22Rv1 (cell line): ENCODE results near the gene CSMD2.

Experiments
- H3K27ac ChIP-seq: fragments of 450-650 bp; 2 replicates; pipeline ENCODE4 v1.5.1; 2017
- ZFX ChIP-seq: fragments of 450-650 bp; IDR thresholded peaks from 2 replicates; pipeline ENCODE4 v1.6.1; 2017; ENCODE audit warnings: antibody characterized with exemption, borderline replicate concordance
- TF ChIP-seq, protein P1 (sequence below): fragments of 450-650 bp; IDR thresholded peaks from 2 replicates; pipeline ENCODE4 v1.5.1; 2017; ENCODE audit warnings: mild to moderate bottlenecking

Gene CSMD2

DNA sequence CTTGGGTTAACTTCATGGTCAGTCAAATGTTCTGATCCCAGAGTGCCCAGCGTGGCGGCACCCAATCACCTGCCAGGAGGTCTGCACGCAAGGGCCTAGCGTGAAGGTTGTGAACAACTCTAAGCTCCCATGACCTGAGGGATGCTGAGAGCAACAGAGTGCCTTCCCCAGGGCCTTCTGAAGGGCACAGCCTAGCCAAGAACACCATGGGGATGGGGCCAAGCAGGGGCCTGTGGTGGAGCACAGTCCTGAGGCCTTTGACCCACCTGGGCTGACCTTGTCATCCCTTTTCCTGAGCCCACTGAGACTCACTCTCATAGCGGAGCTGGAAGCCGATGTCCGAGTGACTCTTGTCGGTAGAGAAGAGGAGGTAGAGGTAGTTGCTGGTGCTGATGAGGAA is 440.0 kb downstream of the CSMD2 start:
- TF ChIP-seq ZFX: no peak
- no peak overlapping the region for H3K27ac ChIP-seq

DNA sequence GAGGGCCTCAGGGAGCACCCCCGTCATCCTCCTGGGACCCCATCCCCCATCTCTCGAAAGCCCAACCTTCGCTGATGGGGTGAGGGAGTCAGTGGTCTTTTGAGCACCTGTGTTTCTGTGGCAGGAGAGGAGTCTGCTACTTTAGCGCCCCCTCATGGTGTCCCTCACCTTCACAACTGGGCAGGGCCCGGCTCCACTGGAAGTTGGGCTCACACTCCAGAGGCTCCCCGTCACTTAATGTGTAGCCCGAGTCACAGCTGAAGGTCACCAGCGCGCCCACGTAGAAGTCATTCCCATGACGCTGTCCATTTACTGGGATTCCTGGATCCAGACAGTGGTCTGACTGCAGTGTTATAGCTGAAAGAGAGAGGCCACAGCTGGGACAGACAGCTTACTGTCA is 440.7 kb downstream of the CSMD2 start:
- TF ChIP-seq ZFX: no peak
- TF ChIP-seq, protein P1, sequence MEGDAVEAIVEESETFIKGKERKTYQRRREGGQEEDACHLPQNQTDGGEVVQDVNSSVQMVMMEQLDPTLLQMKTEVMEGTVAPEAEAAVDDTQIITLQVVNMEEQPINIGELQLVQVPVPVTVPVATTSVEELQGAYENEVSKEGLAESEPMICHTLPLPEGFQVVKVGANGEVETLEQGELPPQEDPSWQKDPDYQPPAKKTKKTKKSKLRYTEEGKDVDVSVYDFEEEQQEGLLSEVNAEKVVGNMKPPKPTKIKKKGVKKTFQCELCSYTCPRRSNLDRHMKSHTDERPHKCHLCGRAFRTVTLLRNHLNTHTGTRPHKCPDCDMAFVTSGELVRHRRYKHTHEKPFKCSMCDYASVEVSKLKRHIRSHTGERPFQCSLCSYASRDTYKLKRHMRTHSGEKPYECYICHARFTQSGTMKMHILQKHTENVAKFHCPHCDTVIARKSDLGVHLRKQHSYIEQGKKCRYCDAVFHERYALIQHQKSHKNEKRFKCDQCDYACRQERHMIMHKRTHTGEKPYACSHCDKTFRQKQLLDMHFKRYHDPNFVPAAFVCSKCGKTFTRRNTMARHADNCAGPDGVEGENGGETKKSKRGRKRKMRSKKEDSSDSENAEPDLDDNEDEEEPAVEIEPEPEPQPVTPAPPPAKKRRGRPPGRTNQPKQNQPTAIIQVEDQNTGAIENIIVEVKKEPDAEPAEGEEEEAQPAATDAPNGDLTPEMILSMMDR: no peak
- no peak overlapping the region for H3K27ac ChIP-seq

DNA sequence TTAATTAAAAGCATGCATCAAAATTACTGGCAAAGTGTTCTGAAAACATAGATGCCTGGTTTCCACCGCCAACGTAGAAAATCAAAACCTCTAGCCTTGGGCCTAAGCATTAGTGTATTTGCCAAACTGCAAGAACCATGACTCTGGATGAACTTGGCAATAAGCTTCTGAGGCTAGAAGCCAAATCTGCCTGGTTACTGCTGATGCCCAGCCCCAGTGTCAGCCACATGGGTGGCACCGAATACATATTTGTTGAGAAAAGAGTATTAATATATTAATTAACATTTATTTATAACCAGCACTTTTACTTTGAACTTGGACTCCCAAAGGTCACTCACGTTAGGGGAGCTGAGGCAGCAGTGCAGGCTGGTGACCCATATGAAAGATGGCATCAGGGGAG is 441.8 kb downstream of the CSMD2 start:
- TF ChIP-seq, protein P1: no peak
- TF ChIP-seq ZFX: no peak
- H3K27ac ChIP-seq: no peak overlapping the region

DNA sequence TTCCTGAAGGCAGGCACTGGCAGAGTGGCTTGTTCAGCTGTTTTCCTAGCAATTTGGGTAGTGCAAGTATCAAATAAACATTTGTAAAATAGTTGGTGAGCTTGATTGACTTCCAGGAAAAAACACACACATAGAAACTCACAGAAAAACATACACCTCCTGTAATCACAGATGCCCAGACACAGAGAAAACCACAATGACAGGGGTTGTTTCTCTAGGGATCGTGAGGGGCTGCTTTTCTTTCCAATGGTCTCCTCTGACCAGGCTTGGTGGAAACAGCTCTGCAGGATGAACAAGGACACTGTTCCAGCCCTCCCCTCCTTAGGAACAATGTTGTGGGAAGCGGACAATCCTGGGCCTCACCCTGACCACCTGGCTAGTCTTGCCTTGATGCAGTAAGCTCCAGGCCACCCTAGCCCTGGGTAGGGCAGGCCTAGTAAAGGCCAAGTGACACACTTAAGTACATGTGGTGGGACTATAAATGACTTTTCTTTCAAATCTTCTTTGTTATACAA is 443.7 kb downstream of the CSMD2 start:
- TF ChIP-seq, protein P1: no peak
- no peak for TF ChIP-seq ZFX
- no peak overlapping the region for H3K27ac ChIP-seq

DNA sequence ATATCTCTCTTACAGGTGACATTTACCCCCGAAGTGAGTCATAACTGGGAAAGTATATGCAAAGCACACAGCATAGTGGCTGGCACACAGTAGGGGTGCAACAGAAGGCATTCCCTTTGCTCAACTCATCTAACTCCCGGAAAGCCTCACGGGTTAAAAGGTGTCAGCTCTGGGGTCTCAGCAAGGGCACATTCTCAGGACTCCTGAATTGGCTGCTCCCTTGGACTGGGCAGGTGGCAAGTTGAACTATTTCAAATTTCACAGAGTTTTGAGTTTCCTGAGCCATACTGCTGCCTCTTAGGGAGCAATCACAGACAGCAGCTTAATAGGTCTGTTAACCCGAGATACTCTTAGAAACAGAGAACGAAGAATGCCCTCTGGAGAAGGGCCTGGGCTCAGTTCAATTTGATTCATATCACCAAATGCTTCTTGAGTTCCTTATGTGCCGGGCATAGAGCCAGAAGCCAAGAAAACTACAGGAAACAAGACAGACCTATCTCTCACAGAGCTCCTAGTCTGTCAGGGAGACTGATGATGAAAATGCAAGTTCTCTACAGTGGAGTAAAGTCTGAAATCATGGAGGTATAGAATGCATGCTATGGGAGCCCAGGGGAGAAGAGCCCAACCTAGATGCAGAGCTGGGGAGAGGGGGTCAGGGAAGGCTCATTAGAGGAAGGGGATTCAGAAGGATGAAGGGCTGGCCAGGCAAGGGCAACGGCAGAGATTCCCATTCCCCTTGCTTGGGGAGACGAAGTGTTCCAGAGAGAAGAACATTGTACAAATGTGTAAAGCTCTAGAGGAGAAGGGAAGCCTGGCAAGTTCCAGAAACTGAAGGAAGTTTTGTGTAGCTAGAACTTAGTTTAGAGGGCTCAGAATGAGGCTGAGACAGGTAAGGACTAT is 445.0 kb downstream of the CSMD2 start:
- H3K27ac ChIP-seq: no peak overlapping the region
- TF ChIP-seq, protein P1: no peak
- no peak for TF ChIP-seq ZFX

DNA sequence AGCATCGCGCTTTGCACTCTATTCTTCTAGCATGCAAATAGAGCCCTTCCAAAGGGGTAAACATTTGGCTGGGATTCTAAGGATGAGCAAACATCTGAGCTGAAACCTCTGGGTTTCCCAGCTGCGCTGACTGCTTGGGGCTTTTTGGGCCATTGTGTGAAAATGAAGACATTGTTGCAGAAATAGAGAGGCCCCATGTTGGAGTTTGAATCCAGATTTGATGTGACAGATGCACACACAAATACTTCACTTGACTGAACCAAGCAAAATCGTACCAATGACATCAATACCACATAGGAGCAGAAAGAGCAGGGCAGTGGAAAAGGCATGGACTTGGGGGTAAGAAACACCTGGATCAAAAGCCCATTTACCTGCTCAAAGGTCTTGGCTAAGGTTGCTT is 445.7 kb downstream of the CSMD2 start:
- H3K27ac ChIP-seq: no peak overlapping the region
- TF ChIP-seq, protein P1: no peak
- TF ChIP-seq ZFX: no peak

DNA sequence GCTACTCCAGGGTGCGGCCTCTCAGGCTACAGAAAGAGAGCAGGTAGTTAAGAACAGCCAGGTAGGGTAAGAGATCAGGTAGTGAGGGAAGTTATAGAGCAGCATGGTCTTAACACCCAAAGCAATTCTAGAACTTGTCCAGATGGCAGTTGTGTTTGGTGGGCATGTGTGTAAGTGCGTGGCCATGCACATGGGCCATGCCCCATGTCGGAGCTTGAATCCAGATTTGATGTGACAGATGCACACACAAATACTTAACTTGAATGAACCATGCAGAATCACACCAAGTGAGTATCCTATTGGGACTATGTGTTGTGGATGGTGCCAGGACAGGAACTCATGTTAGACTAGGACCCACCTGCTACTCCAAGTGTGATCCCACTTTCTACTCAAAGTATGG is 446.8 kb downstream of the CSMD2 start:
- H3K27ac ChIP-seq: no peak overlapping the region
- TF ChIP-seq, protein P1: no peak
- TF ChIP-seq ZFX: no peak
